ENCODE data around the gene DIP2B.

The DIP2B gene

GRCh38 chr12:50686406-50686805 is 181.6 kb downstream of the DIP2B start:
- no peak for DNase-seq

GRCh38 chr12:50686976-50687375 is 182.2 kb downstream of the DIP2B start:
- DNase-seq: no peak

GRCh38 chr12:50689437-50689836 is 184.7 kb downstream of the DIP2B start:
- DNase-seq: no peak

- no peak for DNase-seq
Measured at GRCh38 chr12:50690925-50691324, 186.1 kb downstream of the DIP2B start.

- no peak for DNase-seq
Measured at GRCh38 chr12:50695961-50696360, 191.2 kb downstream of the DIP2B start.

- no peak for DNase-seq
Measured at GRCh38 chr12:50696931-50697330, 192.1 kb downstream of the DIP2B start.

GRCh38 chr12:50699154-50699553 is 194.4 kb downstream of the DIP2B start:
- no peak for DNase-seq

GRCh38 chr12:50699940-50700339 is 195.2 kb downstream of the DIP2B start:
- DNase-seq: no peak

GRCh38 chr12:50706606-50707005 is 201.8 kb downstream of the DIP2B start:
- no peak for DNase-seq

GRCh38 chr12:50707396-50707795 is 202.6 kb downstream of the DIP2B start:
- no peak for DNase-seq

GRCh38 chr12:50708631-50709030 is 203.8 kb downstream of the DIP2B start:
- no peak for DNase-seq

- DNase-seq: no peak
Measured at GRCh38 chr12:50711121-50711520, 206.3 kb downstream of the DIP2B start.

- DNase-seq: no peak
Measured at GRCh38 chr12:50715174-50715573, 210.4 kb downstream of the DIP2B start.

- no peak for DNase-seq
Measured at GRCh38 chr12:50718760-50719159, 214.0 kb downstream of the DIP2B start.

- DNase-seq: no peak
Measured at GRCh38 chr12:50720085-50720484, 215.3 kb downstream of the DIP2B start.

- no peak for DNase-seq
Measured at GRCh38 chr12:50720501-50720900, 215.7 kb downstream of the DIP2B start.

- no peak for DNase-seq
Measured at GRCh38 chr12:50723865-50724264, 219.1 kb downstream of the DIP2B start.

GRCh38 chr12:50725011-50725942 is 220.5 kb downstream of the DIP2B start:
- DNase-seq: peak; percentile 4

GRCh38 chr12:50727466-50727865 is 222.7 kb downstream of the DIP2B start:
- no peak for DNase-seq

GRCh38 chr12:50728417-50728816 is 223.6 kb downstream of the DIP2B start:
- DNase-seq: no peak

- no peak for DNase-seq
Measured at GRCh38 chr12:50728841-50729240, 224.1 kb downstream of the DIP2B start.

- DNase-seq: no peak
Measured at GRCh38 chr12:50732591-50732990, 227.8 kb downstream of the DIP2B start.

GRCh38 chr12:50733706-50734105 is 228.9 kb downstream of the DIP2B start:
- DNase-seq: no peak

GRCh38 chr12:50734409-50735263 is 229.9 kb downstream of the DIP2B start:
- DNase-seq: peak; percentile 36
